WTC11 (cell line): Measurements from ENCODE around the gene ZNF300. TPM values are rescaled to one million over a fixed set of nuclear protein-coding genes. Genes with fewer than 3 reads are reported as not detected.
"Not testable (repeated sequence)": the region's sequence is repeated elsewhere in the genome, so short reads cannot be mapped to it uniquely, and the experiment has no call there.

Experiments used
- ATAC-seq: fragments of 200-7000 bp; cut with Tn5 transposase; 2 replicates; pipeline ENCODE4 v1.10.0; 2021; ENCODE audit warnings: mild to moderate bottlenecking, moderate library complexity
- CTCF ChIA-PET: fragments of 300-600 bp; sonication (Branson Sonifier 250); formaldehyde crosslinking; loops from one replicate; lab custom pipeline; 2021; ENCODE audit warnings: antibody characterized with exemption; lab: Charles Lee
- POLR2A ChIA-PET: fragments of 350-600 bp; sonication (Branson Sonifier 250); formaldehyde crosslinking; loops from one replicate; lab custom pipeline; 2021; ENCODE audit warnings: antibody characterized with exemption; lab: Charles Lee
- DNase-seq: peaks from one replicate; pipeline ENCODE4 v3.0.0; 2021; ENCODE audit warnings: low spot score
- H3K27ac Mint-ChIP-seq: 2 replicates; pipeline ENCODE4 v1.8.0; 2021; ENCODE audit warnings: mixed read lengths
- H3K27me3 Mint-ChIP-seq: 2 replicates; pipeline ENCODE4 v1.8.0; 2021; ENCODE audit warnings: low read depth, mild to moderate bottlenecking, moderate library complexity, mixed read lengths
- H3K36me3 Mint-ChIP-seq: 2 replicates; pipeline ENCODE4 v1.8.0; 2021; ENCODE audit warnings: mixed read lengths
- H3K4me1 Mint-ChIP-seq: 2 replicates; pipeline ENCODE4 v1.8.0; 2022; ENCODE audit warnings: mixed read lengths
- H3K4me3 Mint-ChIP-seq: 2 replicates; pipeline ENCODE4 v1.8.0; 2021; ENCODE audit warnings: mild to moderate bottlenecking, moderate library complexity, mixed read lengths
- H3K9me3 Mint-ChIP-seq: 2 replicates; pipeline ENCODE4 v1.8.0; 2021; ENCODE audit warnings: mixed read lengths
- NFYB ChIP-seq: sonication (generic); formaldehyde crosslinking; conservative IDR thresholded peaks from 2 replicates; pipeline ENCODE4 v1.8.0; 2022; ENCODE audit warnings: low read depth, missing genetic modification reagents
- total RNA-seq: library from RNA; stranded (reverse); gene quantifications from 3 replicates; pipeline ENCODE4 v1.2.3, GENCODE V29; 2021

Gene ZNF300
- total RNA-seq, 1 experiment from 2014 or later = 17.9 TPM

GRCh38 chr5:150846308-150846653, 58.5 kb downstream of the ZNF300 start, which contains the start of gene IRGM:
Gene IRGM, plus strand, starts transcription at chr5:150846521. Its CDS starts 1,603 bp downstream, at chr5:150848124.
- 0 out of 2 replicates have a peak, but pooled peaks have one; percentile 9 for TF ChIP-seq NFYB (CRISPR knock-in tag)
- POLR2A ChIA-PET = interaction anchor here (1.1 kb wide), 1 partner anchor 145 kb away, joined by 5 read pairs; the partner anchor contains the start of gene RBM22
- H3K4me3 Mint-ChIP-seq = not testable (repeated sequence)

GRCh38 chr5:150845185-150845859, 59.5 kb downstream of the ZNF300 start:
- H3K36me3 Mint-ChIP-seq, ATAC-seq, H3K27ac Mint-ChIP-seq, H3K4me3 Mint-ChIP-seq, POLR2A ChIA-PET, DNase-seq, H3K4me1 Mint-ChIP-seq: not testable (repeated sequence)
- H3K27me3 Mint-ChIP-seq = peaks cover 18% of the 10 kb centered on the region
- peaks cover 15% of the 10 kb centered on the region for H3K9me3 Mint-ChIP-seq
- CTCF ChIA-PET = interaction anchor here (1.6 to 3.5 kb wide), 5 partner anchors 44 to 284 kb away, joined by 5 to 31 read pairs (median 29); partner anchors contain the start of gene RBM22

More at GRCh38 chr5:150846308-150846653, 58.5 kb downstream of the ZNF300 start, which contains the start of gene IRGM:
- CTCF ChIA-PET = interaction anchor here (0.7 to 3.5 kb wide), 14 partner anchors 45 to 435 kb away, joined by 3 to 31 read pairs (median 6); partner anchors contain the start of genes DCTN4, MYOZ3, RBM22 and SMIM3
- H3K27me3 Mint-ChIP-seq = peaks cover 18% of the 10 kb centered on the region
- ATAC-seq, H3K4me1 Mint-ChIP-seq, DNase-seq, H3K27ac Mint-ChIP-seq, H3K36me3 Mint-ChIP-seq: not testable (repeated sequence)
- peaks cover 15% of the 10 kb centered on the region for H3K9me3 Mint-ChIP-seq

Other genes with a start within 250 kb of the ZNF300 start
- gene MYOZ3, start 243.7 kb downstream of the ZNF300 start, total RNA-seq = 11.6 to 14.5 TPM (median 13.7 TPM) in 3 replicates
- 28.7 to 34.0 TPM (median 31.6 TPM) in 3 replicates for gene RBM22, start 203.9 kb downstream of the ZNF300 start, total RNA-seq
- gene DCTN4, start 146.0 kb downstream of the ZNF300 start, total RNA-seq = 41.1 to 43.9 TPM (median 43.2 TPM) in 3 replicates
- gene SMIM3, start 126.2 kb downstream of the ZNF300 start, total RNA-seq = 11.1 to 14.1 TPM (median 12.2 TPM) in 3 replicates
- gene IRGM, start 58.5 kb downstream of the ZNF300 start, total RNA-seq = 0.30 to 0.31 TPM in 2 of 3 replicates, not detected in the other
- gene GPX3, start 115.6 kb upstream of the ZNF300 start, total RNA-seq = 24.5 to 26.9 TPM (median 26.2 TPM) in 3 replicates
- 41.1 to 48.9 TPM (median 47.0 TPM) in 3 replicates for gene TNIP1, start 176.1 kb upstream of the ZNF300 start, total RNA-seq